Measurements from ENCODE around the gene MGLL.

DNA sequence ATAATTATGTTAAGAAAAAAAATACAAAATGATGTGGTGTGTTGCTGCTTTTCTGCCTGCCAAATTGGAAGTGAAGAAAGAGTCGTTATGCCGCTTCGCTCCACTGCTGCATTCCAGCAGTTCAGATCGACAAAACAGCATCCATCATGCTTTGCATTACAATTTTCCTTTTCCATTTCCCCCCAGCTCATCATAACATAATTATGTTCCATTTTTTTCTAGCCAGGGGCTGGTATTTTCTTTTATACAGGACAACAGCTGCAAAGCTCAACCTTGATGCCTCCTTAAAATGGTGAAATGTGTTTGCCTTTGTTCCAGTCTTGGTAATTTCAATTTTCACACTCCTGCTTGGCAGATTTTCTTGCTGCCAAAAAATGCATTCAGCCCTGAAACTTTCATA is 47.8 kb upstream of the MGLL start:
- TF ChIP-seq, protein P1, sequence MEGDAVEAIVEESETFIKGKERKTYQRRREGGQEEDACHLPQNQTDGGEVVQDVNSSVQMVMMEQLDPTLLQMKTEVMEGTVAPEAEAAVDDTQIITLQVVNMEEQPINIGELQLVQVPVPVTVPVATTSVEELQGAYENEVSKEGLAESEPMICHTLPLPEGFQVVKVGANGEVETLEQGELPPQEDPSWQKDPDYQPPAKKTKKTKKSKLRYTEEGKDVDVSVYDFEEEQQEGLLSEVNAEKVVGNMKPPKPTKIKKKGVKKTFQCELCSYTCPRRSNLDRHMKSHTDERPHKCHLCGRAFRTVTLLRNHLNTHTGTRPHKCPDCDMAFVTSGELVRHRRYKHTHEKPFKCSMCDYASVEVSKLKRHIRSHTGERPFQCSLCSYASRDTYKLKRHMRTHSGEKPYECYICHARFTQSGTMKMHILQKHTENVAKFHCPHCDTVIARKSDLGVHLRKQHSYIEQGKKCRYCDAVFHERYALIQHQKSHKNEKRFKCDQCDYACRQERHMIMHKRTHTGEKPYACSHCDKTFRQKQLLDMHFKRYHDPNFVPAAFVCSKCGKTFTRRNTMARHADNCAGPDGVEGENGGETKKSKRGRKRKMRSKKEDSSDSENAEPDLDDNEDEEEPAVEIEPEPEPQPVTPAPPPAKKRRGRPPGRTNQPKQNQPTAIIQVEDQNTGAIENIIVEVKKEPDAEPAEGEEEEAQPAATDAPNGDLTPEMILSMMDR (IDR thresholded peaks at IDR 0.05) = no peak
- TF ChIP-seq EZH2 (IDR thresholded peaks at IDR 0.05; ENCODE audit: borderline replicate concordance, insufficient read depth, low read depth, low read length, poor library complexity, severe bottlenecking) = no peak
